ENCODE results near the gene SUSD6.
A peak's percentile ranks its signal among the peaks of the same experiment; 100 is the strongest.

The SUSD6 gene

DNA sequence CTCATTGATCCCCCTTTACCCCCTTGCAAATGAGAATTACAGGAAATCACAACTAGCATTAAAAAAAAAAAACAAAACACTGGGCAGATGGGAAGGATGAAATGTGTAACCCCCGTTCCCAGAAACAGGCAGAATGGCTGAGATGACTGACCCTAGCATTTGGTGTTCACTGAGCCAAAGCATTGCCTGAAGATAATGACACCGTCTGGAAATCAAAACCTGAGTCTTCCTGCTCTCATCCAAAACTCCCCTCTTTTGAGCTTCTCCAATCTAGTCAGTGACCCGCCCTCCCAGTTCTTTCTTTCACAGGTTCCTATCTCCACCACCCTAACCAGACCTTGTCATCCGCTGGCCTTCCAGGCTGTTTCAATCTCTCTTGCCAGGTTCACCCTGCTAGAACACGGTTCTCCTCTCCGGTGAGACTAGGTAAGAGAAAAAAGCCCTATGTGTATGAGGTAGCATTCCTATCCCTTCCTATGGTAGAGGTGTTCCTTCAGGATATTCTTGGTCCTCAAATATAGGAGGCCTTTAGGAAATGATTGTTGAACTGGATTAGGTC lies 21.3 kb downstream of the SUSD6 start:
- H3K9me3 ChIP-seq (ENCODE audit: insufficient read depth, low read length), result no peaks in the 10 kb centered on the region
- no peaks in the 10 kb centered on the region for H3K27me3 ChIP-seq (ENCODE audit: low read depth, low read length)
- H3K79me2 ChIP-seq (ENCODE audit: low read length), result peaks cover 94% of the 10 kb centered on the region
- H3K27ac ChIP-seq (ENCODE audit: low read length), result no peak overlapping the region
- H3K36me3 ChIP-seq (replicated peaks; ENCODE audit: low read depth, low read length), result no peaks in the 10 kb centered on the region
- TF ChIP-seq EZH2phosphoT487 (IDR thresholded peaks at IDR 0.05; ENCODE audit: low read depth), result no peak
- TF ChIP-seq, protein P1, sequence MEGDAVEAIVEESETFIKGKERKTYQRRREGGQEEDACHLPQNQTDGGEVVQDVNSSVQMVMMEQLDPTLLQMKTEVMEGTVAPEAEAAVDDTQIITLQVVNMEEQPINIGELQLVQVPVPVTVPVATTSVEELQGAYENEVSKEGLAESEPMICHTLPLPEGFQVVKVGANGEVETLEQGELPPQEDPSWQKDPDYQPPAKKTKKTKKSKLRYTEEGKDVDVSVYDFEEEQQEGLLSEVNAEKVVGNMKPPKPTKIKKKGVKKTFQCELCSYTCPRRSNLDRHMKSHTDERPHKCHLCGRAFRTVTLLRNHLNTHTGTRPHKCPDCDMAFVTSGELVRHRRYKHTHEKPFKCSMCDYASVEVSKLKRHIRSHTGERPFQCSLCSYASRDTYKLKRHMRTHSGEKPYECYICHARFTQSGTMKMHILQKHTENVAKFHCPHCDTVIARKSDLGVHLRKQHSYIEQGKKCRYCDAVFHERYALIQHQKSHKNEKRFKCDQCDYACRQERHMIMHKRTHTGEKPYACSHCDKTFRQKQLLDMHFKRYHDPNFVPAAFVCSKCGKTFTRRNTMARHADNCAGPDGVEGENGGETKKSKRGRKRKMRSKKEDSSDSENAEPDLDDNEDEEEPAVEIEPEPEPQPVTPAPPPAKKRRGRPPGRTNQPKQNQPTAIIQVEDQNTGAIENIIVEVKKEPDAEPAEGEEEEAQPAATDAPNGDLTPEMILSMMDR (IDR thresholded peaks at IDR 0.05; ENCODE audit: low read depth, low read length), result no peak
- H3K9ac ChIP-seq (ENCODE audit: low read length), result no peak overlapping the region
- H3K4me3 ChIP-seq (ENCODE audit: low read length), result no peak overlapping the region
- peaks cover 70% of the 10 kb centered on the region for H4K20me1 ChIP-seq (ENCODE audit: insufficient read depth, low read length)
- H3K4me2 ChIP-seq (ENCODE audit: low read length), result no peak overlapping the region
- H2AFZ ChIP-seq (ENCODE audit: low read depth, low read length), result no peak overlapping the region
- H3K4me1 ChIP-seq (ENCODE audit: low read length), result peaks cover 49% of the 10 kb centered on the region

DNA sequence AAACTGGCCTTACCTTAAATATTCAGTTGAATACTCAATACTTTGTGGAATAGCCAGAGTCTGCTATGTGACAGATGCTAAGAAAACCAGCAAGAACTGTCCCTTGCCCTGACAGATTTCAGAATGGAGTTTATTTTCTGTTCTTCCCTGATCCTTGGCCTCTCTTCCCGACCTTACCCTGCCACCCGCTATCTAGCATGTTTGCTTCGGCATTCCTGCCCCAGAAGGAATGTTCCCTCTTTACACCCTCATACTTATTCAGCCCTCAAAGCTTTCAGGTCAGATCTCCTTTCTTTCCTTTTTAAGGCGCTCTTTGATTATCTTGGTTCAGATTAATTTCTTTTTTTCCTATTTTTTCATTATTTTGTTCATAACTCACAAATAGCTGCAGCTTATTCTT lies 21.8 kb downstream of the SUSD6 start:
- no peaks in the 10 kb centered on the region for H3K9me3 ChIP-seq (ENCODE audit: insufficient read depth, low read length)
- no peaks in the 10 kb centered on the region for H3K27me3 ChIP-seq (ENCODE audit: low read depth, low read length)
- H3K9ac ChIP-seq (ENCODE audit: low read length), result no peak overlapping the region
- TF ChIP-seq, protein P1 (IDR thresholded peaks at IDR 0.05; ENCODE audit: low read depth, low read length), result no peak
- no peak for TF ChIP-seq EZH2phosphoT487 (IDR thresholded peaks at IDR 0.05; ENCODE audit: low read depth)
- H3K79me2 ChIP-seq (ENCODE audit: low read length), result peaks cover 94% of the 10 kb centered on the region
- no peaks in the 10 kb centered on the region for H3K36me3 ChIP-seq (replicated peaks; ENCODE audit: low read depth, low read length)
- no peak overlapping the region for H2AFZ ChIP-seq (ENCODE audit: low read depth, low read length)
- H3K4me1 ChIP-seq (ENCODE audit: low read length), result peaks cover 54% of the 10 kb centered on the region
- H3K4me2 ChIP-seq (ENCODE audit: low read length), result no peak overlapping the region
- no peak overlapping the region for H3K27ac ChIP-seq (ENCODE audit: low read length)
- no peak overlapping the region for H3K4me3 ChIP-seq (ENCODE audit: low read length)
- peaks cover 69% of the 10 kb centered on the region for H4K20me1 ChIP-seq (ENCODE audit: insufficient read depth, low read length)

DNA sequence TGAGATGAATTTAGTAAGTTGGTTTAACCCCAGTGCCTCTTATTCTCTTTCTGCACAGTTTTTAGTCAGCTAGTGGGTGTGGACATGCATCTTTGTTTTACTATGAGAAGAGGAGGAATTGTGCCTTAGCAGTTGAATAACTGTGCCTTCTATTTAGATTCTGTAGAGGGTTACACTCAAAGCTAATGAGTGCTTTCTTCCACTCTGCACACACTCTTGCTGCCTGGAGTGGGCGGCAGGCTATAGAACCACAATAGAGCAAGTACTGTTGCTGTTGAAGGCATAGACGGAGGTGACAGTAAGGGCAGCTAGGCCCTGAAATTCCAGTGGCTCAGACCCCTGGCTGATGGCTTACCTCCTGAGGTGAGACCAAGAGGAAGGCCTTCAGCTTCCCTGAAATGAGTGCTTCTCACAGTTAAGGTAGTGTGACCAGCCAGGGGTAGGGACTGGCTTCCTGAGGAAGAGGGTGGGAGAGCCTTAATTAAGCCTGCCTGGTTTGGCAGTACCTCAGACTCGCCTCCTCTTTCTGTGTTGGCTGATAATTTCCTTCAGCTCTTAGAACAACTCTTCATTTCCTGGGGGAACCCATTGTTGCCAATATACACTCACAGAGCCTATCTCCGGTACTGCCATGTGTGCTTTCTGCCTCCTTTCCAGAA lies 24.7 kb downstream of the SUSD6 start:
- no peak overlapping the region for H3K9ac ChIP-seq (ENCODE audit: low read length)
- H4K20me1 ChIP-seq (ENCODE audit: insufficient read depth, low read length), result peaks cover 41% of the 10 kb centered on the region
- peaks cover 9% of the 10 kb centered on the region for H3K36me3 ChIP-seq (replicated peaks; ENCODE audit: low read depth, low read length)
- H3K4me1 ChIP-seq (ENCODE audit: low read length), result peaks cover 57% of the 10 kb centered on the region
- no peaks in the 10 kb centered on the region for H3K27me3 ChIP-seq (ENCODE audit: low read depth, low read length)
- peaks cover 8% of the 10 kb centered on the region for H3K9me3 ChIP-seq (ENCODE audit: insufficient read depth, low read length)
- H2AFZ ChIP-seq (ENCODE audit: low read depth, low read length), result no peak overlapping the region
- H3K79me2 ChIP-seq (ENCODE audit: low read length), result peaks cover 95% of the 10 kb centered on the region
- no peak overlapping the region for H3K4me2 ChIP-seq (ENCODE audit: low read length)
- H3K4me3 ChIP-seq (ENCODE audit: low read length), result no peak overlapping the region
- H3K27ac ChIP-seq (ENCODE audit: low read length), result no peak overlapping the region
- TF ChIP-seq, protein P1 (IDR thresholded peaks at IDR 0.05; ENCODE audit: low read depth, low read length), result no peak
- no peak for TF ChIP-seq EZH2phosphoT487 (IDR thresholded peaks at IDR 0.05; ENCODE audit: low read depth)

DNA sequence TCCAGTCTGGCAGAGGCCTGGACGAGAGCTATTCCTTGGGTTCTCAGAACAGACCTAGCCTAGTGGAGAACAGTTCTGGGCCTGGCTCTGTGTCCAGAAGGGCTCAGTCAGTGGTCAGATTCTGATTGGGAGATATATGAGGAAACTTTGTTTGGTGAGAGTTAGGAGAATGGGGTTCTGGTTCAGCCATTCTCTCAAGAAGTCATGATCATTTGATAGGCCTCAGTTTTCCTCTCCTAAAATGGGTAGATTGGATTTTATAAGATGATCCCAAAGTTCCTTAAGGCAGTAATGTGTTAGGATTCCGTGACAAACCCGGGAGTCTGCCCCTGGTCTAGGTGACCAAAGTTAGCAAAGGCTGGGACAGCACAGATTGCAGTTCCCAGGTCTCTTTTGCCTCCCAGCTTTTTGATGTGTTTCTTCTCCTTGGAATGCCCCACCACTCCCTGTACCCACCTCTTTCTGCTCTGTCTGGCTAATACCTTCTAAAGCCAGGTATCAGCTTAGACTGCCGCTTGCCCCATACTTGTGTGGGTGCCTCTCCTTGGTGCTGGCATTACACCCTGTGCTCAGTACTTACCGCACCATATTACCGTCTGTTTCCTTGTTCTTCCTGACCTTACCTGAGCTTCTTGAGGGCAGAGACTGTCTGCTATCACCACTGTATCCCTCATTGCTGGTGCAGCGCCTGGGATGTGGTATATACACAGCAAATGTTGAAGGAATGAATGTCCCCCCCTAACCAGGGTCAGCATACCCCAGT lies 25.5 kb downstream of the SUSD6 start:
- Histone ChIP-seq H2AFZ (ENCODE audit: low read depth, low read length) (no peak overlapping the region), H3K27ac (ENCODE audit: low read length) (0 out of 2 replicates have a peak overlapping the region, but pooled peaks have one; percentile 69), H3K27me3 (ENCODE audit: low read depth, low read length) (no peaks in the 10 kb centered on the region), H3K4me1 (ENCODE audit: low read length) (peaks cover 56% of the 10 kb centered on the region), H3K79me2 (ENCODE audit: low read length) (peaks cover 95% of the 10 kb centered on the region), H3K9me3 (ENCODE audit: insufficient read depth, low read length) (peaks cover 11% of the 10 kb centered on the region), H4K20me1 (ENCODE audit: insufficient read depth, low read length) (peaks cover 35% of the 10 kb centered on the region; the same call in 1 of the 2 replicates), H3K36me3 (replicated peaks; ENCODE audit: low read depth, low read length) (peaks cover 15% of the 10 kb centered on the region), H3K9ac (ENCODE audit: low read length) (no peak overlapping the region; the same call in 1 of the 2 replicates), H3K4me2 (ENCODE audit: low read length) (0 out of 2 replicates have a peak overlapping the region, but pooled peaks have one; percentile 55), H3K4me3 (ENCODE audit: low read length) (no peak overlapping the region)
- TF ChIP-seq, protein P1 (IDR thresholded peaks at IDR 0.05; ENCODE audit: low read depth, low read length), result no peak
- TF ChIP-seq EZH2phosphoT487 (IDR thresholded peaks at IDR 0.05; ENCODE audit: low read depth), result no peak

Measured in OCI-LY3 (cell line).